ENCODE data around the gene SELENOF.
A peak's percentile ranks its signal among the peaks of the same experiment; 100 is the strongest.

Gene SELENOF

DNA sequence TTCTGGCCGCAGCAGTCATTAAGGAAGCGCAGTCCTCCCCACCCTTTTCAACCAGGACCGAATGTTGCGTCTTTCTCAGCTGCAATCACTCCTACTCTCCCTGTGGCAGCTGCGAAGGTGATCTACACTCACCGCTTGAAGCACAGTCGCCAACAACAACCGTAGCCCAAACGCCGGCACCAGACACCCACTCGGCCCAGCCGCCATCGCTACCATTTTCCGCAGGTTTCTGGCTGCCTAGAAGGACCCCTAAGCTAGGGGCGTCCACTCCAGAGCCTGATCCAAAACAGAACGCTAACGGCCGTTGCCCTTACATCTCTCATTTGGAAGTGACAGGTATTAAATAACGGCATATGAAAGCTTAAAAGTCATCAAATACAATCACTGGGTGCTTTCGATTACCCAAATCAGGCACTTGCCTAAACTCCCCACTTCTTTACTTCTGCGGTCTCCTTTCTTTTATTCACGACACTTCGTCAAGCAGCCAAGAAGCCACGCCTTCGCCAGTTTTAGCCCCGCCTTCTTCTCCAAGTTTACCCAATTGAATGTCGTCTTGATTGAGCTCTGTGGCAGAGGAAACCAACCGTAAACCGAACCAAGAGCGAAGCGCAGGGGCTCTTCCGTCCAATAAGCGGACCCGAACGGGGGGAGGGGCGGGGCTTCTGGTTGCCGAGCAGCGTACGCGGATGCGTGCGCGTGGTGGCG, at the start of gene SELENOF:
Gene SELENOF (minus strand): TSS at position 231 of the 705 bp plus-strand sequence. CDS start 15 bp downstream, at position 216.
- peak; percentile 98 to 99 for DNase-seq

DNA sequence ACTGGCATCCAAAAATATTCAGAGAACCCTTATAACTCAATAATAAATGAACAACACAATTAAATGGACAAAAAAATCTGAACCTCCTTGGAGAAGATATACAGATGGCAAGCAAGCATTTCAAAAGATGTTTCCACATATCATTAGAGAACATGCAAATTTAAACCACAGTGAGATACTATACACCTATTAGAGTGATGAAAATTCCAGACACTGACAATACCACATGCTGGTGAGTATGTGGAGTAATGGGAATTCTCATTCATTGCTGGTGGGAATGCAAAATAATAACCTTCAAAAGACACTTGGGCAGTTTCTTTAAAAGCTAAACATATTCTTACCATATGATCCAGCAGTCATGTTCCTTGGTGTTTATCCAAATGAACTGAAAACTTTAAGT, 46.6 kb upstream of the SELENOF start:
- DNase-seq, result no peak

- no peak for DNase-seq
These were observed 43.3 kb upstream of the SELENOF start for GRCh38 chr1:86957221-86957620.

DNA sequence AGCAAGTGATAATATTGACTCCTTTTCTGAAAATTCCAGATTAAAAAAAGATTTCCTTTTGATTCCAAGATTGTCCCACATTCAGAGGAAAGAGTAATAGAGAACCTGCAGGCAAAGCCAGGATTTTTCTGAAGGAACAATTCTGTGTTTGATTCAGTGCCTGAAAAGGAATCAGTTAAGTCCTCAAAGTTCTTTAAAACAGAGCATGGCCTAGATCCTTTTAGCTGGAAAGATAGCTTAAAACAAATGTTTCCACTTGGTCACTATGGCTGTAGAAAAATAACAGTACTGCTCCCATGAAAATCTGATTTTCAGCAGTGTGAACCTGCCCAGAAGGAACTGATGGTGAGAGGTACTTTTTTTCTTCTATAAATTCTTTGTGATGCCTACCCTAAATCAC, 42.3 kb upstream of the SELENOF start:
- DNase-seq, result no peak

- DNase-seq, result no peak
These were observed 41.8 kb upstream of the SELENOF start for GRCh38 chr1:86955678-86956077.

DNA sequence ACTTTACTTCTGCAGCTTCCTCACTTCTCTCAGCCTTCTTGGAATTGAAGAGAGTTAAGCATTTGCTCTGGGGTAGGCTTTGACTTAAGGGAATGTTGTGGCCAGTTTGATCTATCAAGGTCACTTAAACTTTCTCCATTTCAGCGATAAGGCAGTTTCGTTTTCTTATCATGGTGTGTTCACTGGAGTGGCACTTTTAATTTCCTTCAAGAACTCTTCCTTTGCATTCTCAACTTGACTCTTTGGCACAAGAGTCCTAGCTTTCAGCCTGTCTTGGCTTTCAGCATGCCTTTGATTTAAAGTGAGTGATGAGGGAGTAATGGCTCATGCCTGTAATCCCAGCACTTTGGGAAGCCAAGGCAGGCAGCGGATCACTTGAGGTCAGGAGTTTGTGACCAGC, 39.2 kb upstream of the SELENOF start:
- no peak for DNase-seq

DNA sequence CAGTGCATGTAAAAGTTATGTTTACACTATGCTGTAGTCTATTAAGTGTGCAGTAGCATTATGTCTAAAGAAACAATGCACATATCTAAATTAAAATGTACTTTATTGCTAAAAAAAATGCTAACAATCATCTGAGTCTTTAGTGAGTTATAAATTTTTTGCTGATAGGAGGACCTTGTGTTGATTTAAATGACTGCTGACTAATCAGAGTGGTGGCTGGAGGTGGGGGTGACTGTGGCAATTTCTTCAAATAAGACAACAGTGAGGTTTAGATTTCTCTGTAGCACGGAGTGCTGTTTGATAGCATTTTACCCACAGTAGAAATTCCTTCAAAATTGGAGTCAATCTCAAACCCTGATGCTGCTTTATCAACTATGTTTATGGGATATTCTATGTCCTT, 37.5 kb upstream of the SELENOF start:
- no peak for DNase-seq

DNA sequence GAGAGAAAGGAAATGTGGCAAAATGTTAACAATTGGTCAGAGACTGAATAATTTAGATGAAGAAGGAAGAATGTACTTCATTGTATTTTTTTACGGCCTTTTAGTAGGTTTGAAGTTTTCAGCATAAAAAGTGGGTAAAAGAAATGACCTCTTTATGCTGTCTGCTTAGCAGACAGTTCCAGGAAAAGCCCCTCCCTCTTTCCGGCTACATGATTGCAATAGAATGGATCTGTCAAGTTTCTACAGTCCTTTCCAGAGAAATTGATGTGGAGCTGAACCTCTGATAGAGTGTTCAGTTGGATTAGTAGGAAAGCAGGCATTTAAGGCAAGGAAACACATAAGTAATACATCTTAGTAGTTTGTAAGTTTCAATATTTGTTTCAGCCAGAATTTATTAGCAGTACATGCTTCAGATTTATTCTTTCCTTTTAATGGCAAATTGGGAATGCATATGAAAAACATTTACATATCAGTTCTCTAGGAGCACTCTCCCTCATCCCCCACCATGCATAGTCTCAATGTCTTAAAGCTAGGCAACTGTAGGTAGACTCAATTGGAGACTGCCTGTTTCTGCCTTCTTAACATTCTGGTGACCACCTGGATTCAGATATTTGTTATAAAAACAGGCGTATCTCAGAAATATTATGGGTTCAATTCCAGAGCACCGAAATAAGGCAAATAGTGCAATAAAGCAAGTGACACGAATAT, 36.9 kb upstream of the SELENOF start:
- no peak for DNase-seq

DNA sequence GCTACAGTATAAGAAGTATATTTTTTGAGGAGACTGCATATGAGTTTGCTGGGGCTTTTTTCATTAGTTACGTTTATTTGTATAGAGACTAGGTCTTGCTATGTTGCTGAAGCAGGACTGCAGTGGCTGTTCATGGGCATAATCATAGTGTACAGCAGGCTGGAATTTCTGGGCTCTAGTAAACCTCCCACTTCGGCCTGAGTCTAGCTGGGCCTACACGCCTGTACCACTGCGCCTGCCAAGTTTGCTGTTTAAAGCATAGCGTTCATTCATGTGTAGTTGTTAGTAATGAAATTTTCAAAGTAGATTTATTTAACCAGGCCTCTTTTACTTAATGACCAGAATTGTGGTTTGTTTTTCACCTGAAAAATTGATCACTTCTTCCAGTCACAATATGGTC, 34.3 kb upstream of the SELENOF start:
- DNase-seq, result no peak

DNA sequence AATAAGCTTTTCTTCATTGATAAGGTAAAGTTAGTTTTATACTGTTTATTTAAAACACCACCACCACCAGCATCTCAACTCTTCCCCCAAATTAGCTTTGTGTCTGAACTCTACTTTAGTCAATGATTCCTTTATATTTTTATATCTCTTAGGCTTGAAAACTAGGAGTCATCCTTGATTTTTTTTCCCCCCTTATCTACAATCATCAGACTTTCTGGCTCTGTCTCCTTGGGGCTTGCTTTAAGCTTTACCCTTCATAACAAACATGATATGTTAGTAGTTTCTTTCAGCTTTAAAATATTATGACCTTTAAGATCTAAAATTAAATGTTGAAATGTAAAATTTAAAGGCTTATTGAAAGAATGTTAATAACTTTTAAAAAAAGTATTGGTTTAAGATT, 28.8 kb upstream of the SELENOF start:
- DNase-seq, result no peak

GRCh38 chr1:86942042-86942441, 28.1 kb upstream of the SELENOF start:
- no peak for DNase-seq

DNA sequence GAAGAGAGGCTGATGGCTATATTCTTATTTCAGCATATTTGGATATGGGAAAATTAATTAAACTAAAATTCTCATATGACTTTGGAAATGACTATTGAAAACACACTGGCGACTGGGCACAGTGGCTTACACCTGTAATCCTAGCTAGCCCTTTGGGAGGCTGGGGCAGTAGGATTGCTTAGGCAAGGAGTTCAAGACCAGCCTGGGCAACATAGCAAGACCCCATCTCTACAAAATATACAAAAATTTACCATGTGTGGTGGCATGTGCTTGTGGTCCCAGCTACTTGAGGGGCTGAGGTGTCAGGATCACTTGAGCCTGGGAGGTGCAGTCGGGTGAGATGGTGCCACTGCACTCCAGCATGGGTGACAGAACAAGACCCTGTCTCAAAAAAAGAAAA, 26.7 kb upstream of the SELENOF start:
- no peak for DNase-seq

DNA sequence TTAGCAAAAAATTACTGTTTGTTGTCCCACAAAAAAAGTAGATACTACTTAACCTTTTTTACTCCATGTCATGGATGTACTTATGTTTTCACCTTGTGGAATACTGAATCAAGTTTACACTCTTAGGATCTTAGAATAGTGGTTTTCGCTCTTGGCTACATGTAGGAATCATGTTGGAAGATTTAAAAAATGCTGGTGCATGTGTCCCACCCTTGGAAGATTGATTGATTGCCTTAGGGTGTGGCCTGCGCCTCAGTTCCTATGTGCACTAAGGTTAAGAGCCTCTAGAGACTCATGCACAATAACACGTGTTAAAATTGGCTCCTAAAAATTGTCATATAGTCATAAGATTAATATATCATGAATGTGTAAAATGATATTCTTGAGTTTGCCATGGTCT, 25.5 kb upstream of the SELENOF start:
- DNase-seq, result no peak

DNA sequence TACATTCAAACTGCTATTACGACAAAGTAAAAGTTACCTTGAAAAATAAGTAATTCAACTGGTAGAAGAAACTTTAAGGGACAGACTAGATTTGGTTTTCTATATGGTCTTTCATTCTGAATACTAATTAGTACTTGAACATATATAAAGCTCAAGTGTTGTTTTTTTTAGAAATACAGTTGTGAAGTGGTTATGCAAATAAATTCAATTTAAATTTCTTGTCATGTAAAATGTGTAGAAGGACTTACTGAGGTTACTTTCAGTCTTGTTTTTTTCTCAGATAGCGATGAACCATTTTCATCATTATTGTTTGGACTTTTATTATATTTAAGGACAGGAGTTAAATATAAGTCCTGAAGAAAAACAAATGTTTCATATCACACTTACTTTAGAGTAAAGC, 24.9 kb upstream of the SELENOF start:
- DNase-seq, result no peak

DNA sequence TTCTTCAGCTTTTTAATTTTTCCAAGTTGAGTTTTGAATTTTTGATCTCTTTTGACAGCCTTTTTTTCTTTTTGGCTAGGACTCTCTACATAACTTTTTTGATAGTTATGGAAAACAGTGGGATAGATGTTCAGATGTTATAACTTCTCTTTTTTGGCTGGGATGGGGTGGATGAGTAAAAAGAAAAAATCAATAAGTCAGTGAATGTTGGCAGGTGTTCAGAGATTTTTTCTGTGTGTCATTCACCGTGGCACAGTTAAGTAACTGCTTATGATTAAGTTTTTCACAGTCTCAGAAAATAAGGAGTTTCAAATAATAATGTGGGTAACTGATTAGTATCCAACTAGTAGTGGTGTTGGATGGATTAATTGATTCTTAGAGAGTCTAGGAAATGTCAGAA, 24.5 kb upstream of the SELENOF start:
- DNase-seq, result no peak

- no peak for DNase-seq
These were observed 19.8 kb upstream of the SELENOF start for GRCh38 chr1:86933562-86934377.

GRCh38 chr1:86933051-86933450, 19.1 kb upstream of the SELENOF start:
- DNase-seq, result no peak

- no peak for DNase-seq
These were observed 14.9 kb upstream of the SELENOF start for GRCh38 chr1:86928819-86929218.

GRCh38 chr1:86926883-86927282, 13.0 kb upstream of the SELENOF start:
- DNase-seq, result no peak

- no peak for DNase-seq
These were observed 11.8 kb upstream of the SELENOF start for GRCh38 chr1:86925742-86926141.

DNA sequence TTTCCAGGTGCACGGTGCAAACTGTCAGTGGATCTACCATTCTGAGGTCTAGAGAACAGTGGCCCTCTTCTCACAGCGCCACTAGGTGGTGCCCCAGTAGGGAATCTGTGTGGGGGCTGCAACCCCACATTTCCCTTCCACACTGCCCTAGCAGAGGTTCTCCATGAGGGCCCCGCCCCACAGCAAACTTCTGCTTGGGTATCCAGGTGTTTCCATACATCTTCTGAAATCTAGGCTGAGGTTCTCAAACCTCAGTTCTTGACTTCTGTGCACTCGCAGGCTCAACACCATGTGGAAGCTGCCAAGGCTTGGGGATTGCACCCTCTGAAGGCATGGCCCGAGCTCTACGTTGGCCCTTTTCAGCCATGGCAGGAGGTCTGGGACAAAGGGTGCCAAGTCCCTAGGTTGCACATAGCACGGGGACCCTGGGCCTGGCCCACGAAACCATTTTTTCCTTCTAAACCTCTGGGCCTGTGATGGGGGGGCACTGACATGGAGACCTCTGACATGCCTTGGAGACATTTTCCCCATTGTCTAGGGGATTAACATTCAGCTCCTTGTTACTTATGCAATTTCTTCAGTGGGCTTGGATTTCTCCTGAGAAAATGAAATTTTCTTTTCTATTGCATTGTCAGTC, 10.5 kb upstream of the SELENOF start:
- DNase-seq, result no peak

GRCh38 chr1:86922445-86922844, 8.5 kb upstream of the SELENOF start:
- no peak for DNase-seq

- no peak for DNase-seq
These were observed 2.8 kb upstream of the SELENOF start for GRCh38 chr1:86916752-86917151.

Measured in NCI-H187 (cell line).